PC-3 (cell line): ENCODE results near the gene ACADM. TPM values are rescaled to one million over a fixed set of nuclear protein-coding genes. Genes with fewer than 3 reads are reported as not detected.

ENCODE experiments used
- ATAC-seq: fragments of 200-7000 bp; cut with Tn5 transposase; 2 replicates; pipeline ENCODE4 v1.9.1; 2020; ENCODE audit warnings: mild to moderate bottlenecking, moderate library complexity
- BruUV-seq: library from RNA; stranded (reverse); fragments of 400-500 nt; replicated peaks from 2 replicates; lab custom pipeline; 2021; lab: Mats Ljungman, UMichigan
- CTCF ChIA-PET: fragments of 300-600 bp; sonication (Branson Sonifier 250); formaldehyde crosslinking; loops from one replicate; lab custom pipeline; 2022; ENCODE audit warnings: antibody characterized with exemption; lab: Charles Lee
- POLR2A ChIA-PET: fragments of 300-600 bp; sonication (Branson Sonifier 250); formaldehyde crosslinking; loops from one replicate; lab custom pipeline; 2022; ENCODE audit warnings: antibody characterized with exemption; ENCODE audit not compliant: unreplicated experiment; lab: Charles Lee
- DNase-seq: peaks from one replicate; pipeline ENCODE4 v3.0.0-alpha.2; 2015
- H2AFZ ChIP-seq: fragments of 300-600 bp; sonication (generic); 2 replicates; pipeline ENCODE4 v1.6.0; 2016; ENCODE audit warnings: antibody characterized with exemption, low read length
- H3F3A ChIP-seq: fragments of 300-600 bp; sonication (generic); one replicate; pipeline ENCODE4 v1.6.0; 2017; ENCODE audit warnings: antibody characterized with exemption, low read length, control low read depth, mild to moderate bottlenecking; ENCODE audit not compliant: unreplicated experiment
- H3K27ac ChIP-seq: fragments of 300-600 bp; sonication (generic); 2 replicates; pipeline ENCODE4 v1.5.1; 2016; ENCODE audit warnings: mild to moderate bottlenecking, low read length
- H3K27me3 ChIP-seq: fragments of 300-600 bp; sonication (generic); 2 replicates; pipeline ENCODE4 v1.6.1; 2016; ENCODE audit warnings: low read length, mixed read lengths
- H3K36me3 ChIP-seq: fragments of 300-600 bp; sonication (generic); 2 replicates; pipeline ENCODE4 v1.6.1; 2016; ENCODE audit warnings: low read depth, mixed run types, low read length, mixed read lengths
- H3K4me1 ChIP-seq: fragments of 300-600 bp; sonication (generic); 2 replicates; pipeline ENCODE4 v1.5.1; 2016; ENCODE audit warnings: low read length; ENCODE audit not compliant: insufficient read depth
- H3K4me2 ChIP-seq: fragments of 300-600 bp; sonication (generic); 2 replicates; pipeline ENCODE4 v1.6.0; 2016; ENCODE audit warnings: low read length
- H3K4me3 ChIP-seq: fragments of 300-600 bp; sonication (generic); 2 replicates; pipeline ENCODE4 v1.5.1; 2016; ENCODE audit warnings: mild to moderate bottlenecking, low read length, mixed read lengths
- H3K79me2 ChIP-seq: fragments of 300-600 bp; sonication (generic); 2 replicates; pipeline ENCODE4 v1.6.1; 2017; ENCODE audit warnings: low read length, mixed read lengths
- H3K9ac ChIP-seq: fragments of 300-600 bp; sonication (generic); 2 replicates; pipeline ENCODE4 v1.6.0; 2016; ENCODE audit warnings: mild to moderate bottlenecking, low read length
- H3K9me2 ChIP-seq: fragments of 300-600 bp; sonication (generic); replicated peaks from 2 replicates; pipeline ENCODE4 v1.6.1; 2016; ENCODE audit warnings: mixed run types, low read length, mixed read lengths
- H3K9me3 ChIP-seq: fragments of 300-600 bp; sonication (generic); 2 replicates; pipeline ENCODE4 v1.6.1; 2016; ENCODE audit warnings: low read length, mixed read lengths
- H4K20me1 ChIP-seq: fragments of 300-600 bp; sonication (generic); 2 replicates; pipeline ENCODE4 v1.6.1; 2016; ENCODE audit warnings: low read length, mixed read lengths
- CTCF ChIP-seq: fragments of 300-600 bp; sonication (generic); conservative IDR thresholded peaks from 2 replicates; pipeline ENCODE4 v1.5.1; 2017; ENCODE audit warnings: antibody characterized with exemption, low read depth, mild to moderate bottlenecking, low read length
- EZH2 ChIP-seq: fragments of 300-600 bp; sonication (generic); IDR thresholded peaks from one replicate; pipeline ENCODE4 v1.6.1; 2017; ENCODE audit warnings: antibody characterized with exemption, mild to moderate bottlenecking, low read length; ENCODE audit not compliant: unreplicated experiment
- EZH2phosphoT487 ChIP-seq: fragments of 300-600 bp; sonication (generic); IDR thresholded peaks from 2 replicates; pipeline ENCODE4 v1.6.1; 2018; ENCODE audit warnings: mild to moderate bottlenecking, antibody characterized with exemption, low read length, borderline replicate concordance
- intact Hi-C: fragments of 100-400 bp; cut with micrococcal nuclease; formaldehyde crosslinking; loops from 2 replicates; pipeline ENCODE4 v1.9.0; 2023
- total RNA-seq: library from RNA; depleted of rRNA; stranded (reverse); fragments of >200 nt; gene quantifications from 2 replicates; pipeline ENCODE4 v1.2.3, GENCODE V29; 2014

ACADM gene
- total RNA-seq, 1 experiment from 2014 or later = 25.0 TPM

GRCh38 chr1:75722966-75723365 is 1.5 kb upstream of the ACADM start:
- Histone ChIP-seq H3K79me2 (peaks cover 34% of the 10 kb centered on the region), H4K20me1 (no peaks in the 10 kb centered on the region), H3K9ac (no peak overlapping the region), H3K9me3 (no peaks in the 10 kb centered on the region), H3K4me2 (no peak overlapping the region), H3K4me3 (no peak overlapping the region), H3K27ac (peak overlapping the region; percentile 37; the same call in 1 of the 2 replicates), H3K4me1 (peaks cover 31% of the 10 kb centered on the region), H2AFZ (no peak overlapping the region), H3K9me2 (no peaks in the 10 kb centered on the region), H3K36me3 (no peaks in the 10 kb centered on the region), H3K27me3 (no peaks in the 10 kb centered on the region), H3F3A (no peaks in the 10 kb centered on the region)
- POLR2A ChIA-PET = no interaction called here
- no peak for ATAC-seq
- no peak for DNase-seq
- intact Hi-C loops = no loop called here
- no TSS peak for BruUV-seq
- CTCF ChIA-PET = no interaction called here
- TF ChIP-seq CTCF (no peak), EZH2 (no peak), EZH2phosphoT487 (no peak)

GRCh38 chr1:75723989-75724471 is 479 bp upstream of the ACADM start:
- Histone ChIP-seq H4K20me1 (no peaks in the 10 kb centered on the region), H3K36me3 (no peaks in the 10 kb centered on the region), H3K27me3 (no peaks in the 10 kb centered on the region), H3K79me2 (peaks cover 41% of the 10 kb centered on the region), H3F3A (no peaks in the 10 kb centered on the region), H3K4me1 (peaks cover 31% of the 10 kb centered on the region), H3K9ac (peak overlapping the region; percentile 74), H3K4me2 (peak overlapping the region; percentile 83), H3K4me3 (peak overlapping the region; percentile 85), H3K27ac (peak overlapping the region; percentile 57), H2AFZ (peak overlapping the region; percentile 82), H3K9me2 (no peaks in the 10 kb centered on the region), H3K9me3 (no peaks in the 10 kb centered on the region)
- ATAC-seq = peak; percentile 78
- DNase-seq = peak; percentile 60
- TSS peak; percentile 92 for BruUV-seq
- intact Hi-C loops = loop anchor here (1.0 kb wide), 1 partner anchor 62 kb away; the partner anchor contains the start of gene RABGGTB
- TF ChIP-seq EZH2 (no peak), CTCF (no peak), EZH2phosphoT487 (no peak)
- CTCF ChIA-PET = no interaction called here
- POLR2A ChIA-PET = no interaction called here

- Histone ChIP-seq H3F3A (no peaks in the 10 kb centered on the region), H3K27ac (peak overlapping the region; percentile 57; the same call in 1 of the 2 replicates), H2AFZ (peak overlapping the region; percentile 82), H3K9ac (peak overlapping the region; percentile 74), H3K4me3 (peak overlapping the region; percentile 85), H3K79me2 (peaks cover 41% of the 10 kb centered on the region), H4K20me1 (no peaks in the 10 kb centered on the region), H3K9me3 (no peaks in the 10 kb centered on the region), H3K9me2 (no peaks in the 10 kb centered on the region), H3K36me3 (no peaks in the 10 kb centered on the region), H3K4me2 (peak overlapping the region; percentile 83), H3K4me1 (peaks cover 31% of the 10 kb centered on the region), H3K27me3 (no peaks in the 10 kb centered on the region)
- no TSS peak for BruUV-seq
- CTCF ChIA-PET = no interaction called here
- ATAC-seq (no peak), DNase-seq (peak; percentile 19)
- POLR2A ChIA-PET = interaction anchor here (0.7 kb wide), 1 partner anchor 14 kb away, joined by 5 read pairs; no protein-coding TSS in a partner anchor
- intact Hi-C loops = no loop called here
- TF ChIP-seq EZH2 = no peak
- no peak for TF ChIP-seq EZH2phosphoT487
- TF ChIP-seq CTCF = no peak
Observed at GRCh38 chr1:75725266-75725665, 757 bp downstream of the ACADM start.
